A549 (cell line): ENCODE data around the gene DPEP1. TPM values are rescaled to one million over a fixed set of nuclear protein-coding genes. Genes with fewer than 3 reads are reported as not detected.

Experiments used
- ATAC-seq, 2 experiments: fragments of 200-7000 bp in 1 of 2; fragments of >200 bp in 1 of 2; cut with Nextera tagmentation in 1 of 2; cut with Tn5 transposase in 1 of 2; 3 replicates each; pipeline versions ENCODE4 v1.8.0 to v1.9.1; 2018 to 2020; ENCODE audit warnings: mild to moderate bottlenecking in 1 of 2, moderate library complexity in 1 of 2
- CTCF ChIA-PET: fragments of 300-600 bp; sonication (Branson Sonifier 250); formaldehyde crosslinking; extraction: SDS; loops from one replicate; lab custom pipeline; 2021; ENCODE audit warnings: antibody characterized with exemption, inconsistent platforms; lab: Yijun Ruan, JAX
- POLR2A ChIA-PET: fragments of 350-600 bp; formaldehyde crosslinking; extraction: SDS; loops from one replicate; lab custom pipeline; 2021; ENCODE audit warnings: antibody characterized with exemption, inconsistent platforms; lab: Yijun Ruan, JAX
- DNase-seq, 2 experiments: peaks; one replicate each; pipeline versions ENCODE4 v3.0.0 to v3.0.0-alpha.2; 2011 to 2016; ENCODE audit warnings: low read depth in 1 of 2, low spot score in 1 of 2
- FAIRE-seq: peaks from 2 replicates; lab custom pipeline; 2011; peaks lifted over from hg19 to GRCh38; lab: Jason Lieb, UNC
- H3K27ac ChIP-seq, 2 experiments: fragments of >200 bp; sonication (Bioruptor Twin); formaldehyde crosslinking; 3 replicates each; pipeline ENCODE4 v1.5.1; 2016 to 2017
- H3K4me1 ChIP-seq: fragments of >200 bp; sonication (Bioruptor Twin); formaldehyde crosslinking; 3 replicates; pipeline ENCODE4 v1.6.1; 2016
- H3K4me2 ChIP-seq: fragments of >200 bp; sonication (Bioruptor Twin); formaldehyde crosslinking; 3 replicates; pipeline ENCODE4 v1.6.1; 2016
- H3K4me3 ChIP-seq: fragments of >200 bp; sonication (Bioruptor Twin); formaldehyde crosslinking; 3 replicates; pipeline ENCODE4 v1.5.1; 2016
- H3K9me3 ChIP-seq: fragments of >200 bp; sonication (Bioruptor Twin); formaldehyde crosslinking; 3 replicates; pipeline ENCODE4 v1.6.1; 2016
- BHLHE40 ChIP-seq: IDR thresholded peaks from 2 replicates; pipeline ENCODE4 v1.6.1; 2012; ENCODE audit warnings: low read depth, low read length, inconsistent platforms
- CBX2 ChIP-seq: fragments of 200-600 bp; sonication (generic); IDR thresholded peaks from 2 replicates; pipeline ENCODE4 v1.6.1; 2016; ENCODE audit warnings: low read depth, mild to moderate bottlenecking, borderline replicate concordance
- CBX8 ChIP-seq: fragments of 200-600 bp; sonication (generic); IDR thresholded peaks from 2 replicates; pipeline ENCODE4 v1.6.1; 2016
- E2F6 ChIP-seq: IDR thresholded peaks from 2 replicates; pipeline ENCODE4 v1.6.1; 2012; ENCODE audit warnings: low read depth, borderline replicate concordance
- EHMT2 ChIP-seq: fragments of 200-600 bp; sonication (generic); IDR thresholded peaks from 2 replicates; pipeline ENCODE4 v1.6.1; 2016; ENCODE audit warnings: antibody characterized with exemption, low read depth, mild to moderate bottlenecking, moderate library complexity
- FOSB ChIP-seq: fragments of 250-450 bp; sonication (Bioruptor Pico); IDR thresholded peaks from 2 replicates; pipeline ENCODE4 v1.5.0; 2020; ENCODE audit warnings: mild to moderate bottlenecking, moderate library complexity
- GATA3 ChIP-seq: IDR thresholded peaks from 2 replicates; pipeline ENCODE4 v1.6.1; 2012; ENCODE audit warnings: borderline replicate concordance
- HES2 ChIP-seq: fragments of >200 bp; sonication (Bioruptor Twin); formaldehyde crosslinking; IDR thresholded peaks from 2 replicates; pipeline ENCODE4 v1.6.1; 2016
- HEYL ChIP-seq: fragments of 250-450 bp; sonication (Bioruptor Pico); IDR thresholded peaks from 2 replicates; pipeline ENCODE4 v1.8.0; 2021; ENCODE audit warnings: mild to moderate bottlenecking, moderate library complexity
- HMGXB4 ChIP-seq: fragments of 250-450 bp; sonication (Bioruptor Pico); IDR thresholded peaks from 2 replicates; pipeline ENCODE4 v1.5.0; 2021; ENCODE audit warnings: mild to moderate bottlenecking, moderate library complexity, borderline replicate concordance
- HOXA7 ChIP-seq: fragments of 250-450 bp; sonication (Bioruptor Pico); IDR thresholded peaks from 2 replicates; pipeline ENCODE4 v1.5.0; 2020; ENCODE audit warnings: mild to moderate bottlenecking, moderate library complexity
- HOXB13 ChIP-seq: fragments of 250-450 bp; sonication (Bioruptor Pico); IDR thresholded peaks from 2 replicates; pipeline ENCODE4 v1.5.0; 2020; ENCODE audit warnings: low read depth, mild to moderate bottlenecking, moderate library complexity
- HOXB5 ChIP-seq: fragments of 250-450 bp; sonication (Bioruptor Pico); IDR thresholded peaks from 2 replicates; pipeline ENCODE4 v1.5.0; 2020; ENCODE audit warnings: mild to moderate bottlenecking, moderate library complexity
- JUNB ChIP-seq: fragments of >200 bp; sonication (Bioruptor Twin); formaldehyde crosslinking; IDR thresholded peaks from 2 replicates; pipeline ENCODE4 v1.6.1; 2016
- KDM5A ChIP-seq: fragments of 200-600 bp; sonication (generic); IDR thresholded peaks from 2 replicates; pipeline ENCODE4 v1.6.1; 2016; ENCODE audit warnings: antibody characterized with exemption, mild to moderate bottlenecking
- NFE2L2 ChIP-seq: fragments of 150-350 bp; conservative IDR thresholded peaks from 2 replicates; pipeline ENCODE4 v1.6.1; 2014; ENCODE audit warnings: low read length
- NPAS2 ChIP-seq: fragments of 250-450 bp; sonication (Bioruptor Pico); IDR thresholded peaks from 2 replicates; pipeline ENCODE4 v1.8.0; 2022; ENCODE audit warnings: mild to moderate bottlenecking, moderate library complexity, borderline replicate concordance
- RARB ChIP-seq: fragments of 250-450 bp; sonication (Bioruptor Pico); IDR thresholded peaks from 2 replicates; pipeline ENCODE4 v1.8.0; 2021; ENCODE audit warnings: mild to moderate bottlenecking, moderate library complexity
- RNF2 ChIP-seq: fragments of 200-600 bp; sonication (generic); IDR thresholded peaks from 2 replicates; pipeline ENCODE4 v1.6.1; 2016; ENCODE audit warnings: low read depth, mild to moderate bottlenecking, antibody characterized with exemption, moderate library complexity, borderline replicate concordance
- SMC3 ChIP-seq: fragments of >200 bp; sonication (Bioruptor Twin); formaldehyde crosslinking; IDR thresholded peaks from 3 replicates; pipeline ENCODE4 v1.6.1; 2018; ENCODE audit warnings: inconsistent platforms
- TFCP2L1 ChIP-seq: fragments of 250-450 bp; sonication (Bioruptor Pico); IDR thresholded peaks from 2 replicates; pipeline ENCODE4 v1.5.0; 2021; ENCODE audit warnings: mild to moderate bottlenecking
- USF2 ChIP-seq: fragments of 450-650 bp; IDR thresholded peaks from 2 replicates; pipeline ENCODE4 v1.6.1; 2014; ENCODE audit warnings: antibody characterized with exemption
- ZC3H11A ChIP-seq: fragments of 450-650 bp; IDR thresholded peaks from 2 replicates; pipeline ENCODE4 v1.6.1; 2014; ENCODE audit warnings: antibody characterized with exemption, mild to moderate bottlenecking
- ZFP36 ChIP-seq: fragments of 450-650 bp; IDR thresholded peaks from 2 replicates; pipeline ENCODE4 v1.6.1; 2014; ENCODE audit warnings: borderline replicate concordance; ENCODE audit not compliant: partially characterized antibody
- WGBS: methylation state at CpG from one replicate; pipeline ENCODE4 v1.1.6; 2017; ENCODE audit errors: missing lambda C conversion rate; 5-methylcytosine and 5-hydroxymethylcytosine counted together
- polyA plus RNA-seq, 4 experiments: library from polyadenylated mRNA; depleted of rRNA in 3 of 4; stranded (reverse); fragments of >200 nt; fragmentation: RNase III in 1 of 4; extraction: RNeasy Plus Mini Kit Qiagen cat#74134 plus additional on column Dnase treatment in 1 of 4; gene quantifications; 2 replicates in 3 of 4; 3 replicates in 1 of 4; pipeline ENCODE4 v1.2.3, GENCODE V29; 2011 to 2017
- TF ChIP-seq, protein P1 (sequence below): IDR thresholded peaks from 2 replicates; pipeline ENCODE4 v1.6.1; 2012
- TF ChIP-seq, protein P2 (sequence below): fragments of 250-450 bp; sonication (Bioruptor Pico); IDR thresholded peaks from 2 replicates; pipeline ENCODE4 v1.5.0; 2020; ENCODE audit warnings: low read depth, mild to moderate bottlenecking, moderate library complexity

DPEP1 gene
- polyA plus RNA-seq, 2 of the 4 experiments (the other 2 are of a cell fraction): 1.3 to 1.5 TPM

DNA sequence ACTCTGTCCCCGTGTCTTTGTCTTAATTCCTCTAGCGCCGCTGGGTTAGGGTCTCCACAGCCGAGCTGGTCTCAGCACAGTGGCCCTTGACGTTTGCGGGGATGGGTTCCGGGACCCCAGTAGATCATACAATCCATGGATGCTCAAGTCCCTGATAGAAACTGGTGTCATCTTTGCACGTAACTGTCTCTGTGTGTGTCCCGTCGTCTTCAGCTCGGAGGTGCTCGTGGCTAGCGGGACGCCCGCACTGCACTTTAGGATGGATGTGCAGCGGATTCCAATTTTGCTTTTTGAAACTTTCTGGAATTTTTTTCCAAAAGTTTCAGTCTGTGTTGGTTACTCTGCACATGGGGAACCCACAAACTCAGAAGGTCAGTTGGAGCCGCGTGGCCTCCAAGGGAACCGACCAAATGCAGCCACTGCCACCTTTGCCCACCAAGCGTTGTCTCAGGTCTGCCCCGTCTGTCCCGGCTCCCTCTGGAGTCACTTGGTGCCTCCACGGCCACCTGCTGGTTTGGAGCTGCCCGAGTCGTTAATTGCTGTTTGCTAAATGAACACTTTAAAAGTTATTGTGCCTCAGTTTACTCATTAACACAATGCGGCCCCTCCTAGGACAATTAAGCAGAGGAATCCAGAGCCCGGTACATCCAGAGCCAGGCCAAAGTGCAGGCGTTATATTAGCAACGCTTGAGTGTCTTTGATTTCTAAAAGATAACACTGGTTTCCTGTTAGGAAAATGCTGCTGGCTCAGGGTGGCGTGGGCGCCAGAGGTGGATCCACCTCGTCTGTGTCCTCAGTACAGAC lies 5.3 kb upstream of the DPEP1 start:
- CTCF ChIA-PET: interaction anchor here (0.6 to 2.0 kb wide), 7 partner anchors 8 to 279 kb away, joined by 3 to 8 read pairs (median 4); no protein-coding TSS in a partner anchor
- no peak for FAIRE-seq
- H3K4me1 ChIP-seq: peaks cover 17% of the 10 kb centered on the region
- TF ChIP-seq SMC3: no peak
- no peak for TF ChIP-seq HOXB13 (CRISPR knock-in tag)
- TF ChIP-seq USF2: no peak
- TF ChIP-seq ZC3H11A: no peak
- no peak for TF ChIP-seq HEYL
- TF ChIP-seq HES2: no peak
- TF ChIP-seq KDM5A: no peak
- TF ChIP-seq BHLHE40: no peak
- TF ChIP-seq HOXB5 (CRISPR knock-in tag): no peak
- no peak for TF ChIP-seq RARB (CRISPR knock-in tag)
- no peak for TF ChIP-seq GATA3
- TF ChIP-seq CBX2: no peak
- no peak for TF ChIP-seq ZFP36
- no peak for TF ChIP-seq E2F6
- TF ChIP-seq, protein P1, sequence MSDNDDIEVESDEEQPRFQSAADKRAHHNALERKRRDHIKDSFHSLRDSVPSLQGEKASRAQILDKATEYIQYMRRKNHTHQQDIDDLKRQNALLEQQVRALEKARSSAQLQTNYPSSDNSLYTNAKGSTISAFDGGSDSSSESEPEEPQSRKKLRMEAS: no peak
- 89% methylated on average over 32 of the region's 32 CpGs for WGBS
- no peak for DNase-seq
- no peaks in the 10 kb centered on the region for H3K9me3 ChIP-seq
- no peak for ATAC-seq
- POLR2A ChIA-PET: no interaction called here
- no peak overlapping the region for H3K4me3 ChIP-seq
- H3K4me2 ChIP-seq: no peak overlapping the region
- H3K27ac ChIP-seq: peak overlapping the region in 1 of 2 experiments; percentile 70; a peak in 3 of 6 replicates

DNA sequence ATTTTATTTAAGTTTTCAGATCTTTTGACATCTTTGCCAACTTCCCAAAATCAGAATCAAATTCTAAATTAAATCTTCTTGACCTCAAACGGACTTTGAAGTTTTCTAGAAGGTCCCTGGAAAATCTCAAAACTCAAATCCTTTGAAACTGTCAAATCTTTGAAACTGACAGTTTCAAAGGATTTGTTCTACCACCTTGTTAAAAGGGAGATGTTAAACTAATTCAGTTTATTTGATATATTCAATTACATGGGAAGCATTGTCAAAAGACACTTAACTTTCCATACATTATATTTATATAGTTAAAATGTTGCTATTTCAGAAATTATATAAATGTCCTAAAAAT lies 3.4 kb upstream of the DPEP1 start:
- TF ChIP-seq KDM5A: no peak
- TF ChIP-seq, protein P2, sequence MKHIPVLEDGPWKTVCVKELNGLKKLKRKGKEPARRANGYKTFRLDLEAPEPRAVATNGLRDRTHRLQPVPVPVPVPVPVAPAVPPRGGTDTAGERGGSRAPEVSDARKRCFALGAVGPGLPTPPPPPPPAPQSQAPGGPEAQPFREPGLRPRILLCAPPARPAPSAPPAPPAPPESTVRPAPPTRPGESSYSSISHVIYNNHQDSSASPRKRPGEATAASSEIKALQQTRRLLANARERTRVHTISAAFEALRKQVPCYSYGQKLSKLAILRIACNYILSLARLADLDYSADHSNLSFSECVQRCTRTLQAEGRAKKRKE (CRISPR knock-in tag): no peak
- 64% methylated on average over 1 of the region's 1 CpG for WGBS
- ATAC-seq (no peak), DNase-seq (no peak), FAIRE-seq (no peak)
- ChIA-PET CTCF (interaction anchor here (0.6 to 1.5 kb wide), 2 partner anchors 10 to 1104 kb away, joined by 3 read pairs; no protein-coding TSS in a partner anchor), POLR2A (no interaction called here)
- Histone ChIP-seq H3K4me1 (peaks cover 19% of the 10 kb centered on the region), H3K27ac (no peak overlapping the region), H3K4me2 (no peak overlapping the region), H3K9me3 (no peaks in the 10 kb centered on the region), H3K4me3 (no peak overlapping the region)

- no peak for FAIRE-seq
- no peak for DNase-seq
- POLR2A ChIA-PET: no interaction called here
- ATAC-seq: no peak
- no peaks in the 10 kb centered on the region for H3K9me3 ChIP-seq
- H3K4me2 ChIP-seq: no peak overlapping the region
- peaks cover 19% of the 10 kb centered on the region for H3K4me1 ChIP-seq
- 71% methylated on average over 20 of the region's 20 CpGs for WGBS
- CTCF ChIA-PET: interaction anchor here (1.4 to 8.7 kb wide), 5 partner anchors 12 to 54 kb away, joined by 3 to 143 read pairs (median 49); partner anchors contain the start of gene CPNE7
- no peak overlapping the region for H3K4me3 ChIP-seq
- no peak overlapping the region; a peak in 1 of 6 replicates for H3K27ac ChIP-seq
- TF ChIP-seq NFE2L2 (no peak), RNF2 (no peak), FOSB (CRISPR knock-in tag) (no peak), TFCP2L1 (CRISPR knock-in tag) (no peak), EHMT2 (no peak), CBX8 (no peak), ZC3H11A (no peak), HOXA7 (CRISPR knock-in tag) (no peak), NPAS2 (CRISPR knock-in tag) (no peak), ZFP36 (no peak), JUNB (no peak), HMGXB4 (CRISPR knock-in tag) (no peak), RARB (CRISPR knock-in tag) (no peak)
- TF ChIP-seq, protein P2 (CRISPR knock-in tag): no peak
- TF ChIP-seq, protein P1: no peak
These were observed 851 bp upstream of the DPEP1 start for GRCh38 chr16:89612415-89613166.
